ENCODE data around the gene SDK1.

The SDK1 gene

GRCh38 chr7:3301831-3302618 lies 973 bp downstream of the SDK1 start:
- peak overlapping the region; percentile 84 for H3K4me3 Mint-ChIP-seq
- H3K27me3 Mint-ChIP-seq = peaks cover 3% of the 10 kb centered on the region
- H3K27ac Mint-ChIP-seq = no peak overlapping the region
- H3K4me1 Mint-ChIP-seq (ENCODE audit: low read depth) = peaks cover 9% of the 10 kb centered on the region
- H3K36me3 Mint-ChIP-seq = no peaks in the 10 kb centered on the region
- no peaks in the 10 kb centered on the region for H3K9me3 Mint-ChIP-seq (ENCODE audit: low read depth)

- H3K4me3 Mint-ChIP-seq = peak overlapping the region; percentile 84
- no peaks in the 10 kb centered on the region for H3K36me3 Mint-ChIP-seq
- peaks cover 3% of the 10 kb centered on the region for H3K27me3 Mint-ChIP-seq
- peaks cover 9% of the 10 kb centered on the region for H3K4me1 Mint-ChIP-seq (ENCODE audit: low read depth)
- H3K27ac Mint-ChIP-seq = no peak overlapping the region
- H3K9me3 Mint-ChIP-seq (ENCODE audit: low read depth) = no peaks in the 10 kb centered on the region
Measured at GRCh38 chr7:3302681-3303320, 1.7 kb downstream of the SDK1 start.

GRCh38 chr7:3304131-3304530 lies 3.1 kb downstream of the SDK1 start:
- H3K4me3 Mint-ChIP-seq = no peak overlapping the region
- H3K27ac Mint-ChIP-seq = no peak overlapping the region
- peaks cover 9% of the 10 kb centered on the region for H3K4me1 Mint-ChIP-seq (ENCODE audit: low read depth)
- H3K9me3 Mint-ChIP-seq (ENCODE audit: low read depth) = no peaks in the 10 kb centered on the region
- H3K36me3 Mint-ChIP-seq = no peaks in the 10 kb centered on the region
- no peaks in the 10 kb centered on the region for H3K27me3 Mint-ChIP-seq

GRCh38 chr7:3307435-3307834 lies 6.4 kb downstream of the SDK1 start:
- Mint-ChIP-seq H3K27me3 (no peaks in the 10 kb centered on the region), H3K9me3 (ENCODE audit: low read depth) (no peaks in the 10 kb centered on the region), H3K36me3 (no peaks in the 10 kb centered on the region), H3K27ac (no peak overlapping the region), H3K4me1 (ENCODE audit: low read depth) (peaks cover 4% of the 10 kb centered on the region), H3K4me3 (no peak overlapping the region)

GRCh38 chr7:3309140-3309539 lies 8.1 kb downstream of the SDK1 start:
- no peaks in the 10 kb centered on the region for H3K4me1 Mint-ChIP-seq (ENCODE audit: low read depth)
- no peaks in the 10 kb centered on the region for H3K27me3 Mint-ChIP-seq
- H3K27ac Mint-ChIP-seq = no peak overlapping the region
- no peaks in the 10 kb centered on the region for H3K9me3 Mint-ChIP-seq (ENCODE audit: low read depth)
- H3K36me3 Mint-ChIP-seq = no peaks in the 10 kb centered on the region
- H3K4me3 Mint-ChIP-seq = no peak overlapping the region

- no peak overlapping the region for H3K4me3 Mint-ChIP-seq
Measured at GRCh38 chr7:3309956-3310355, 8.9 kb downstream of the SDK1 start.

GRCh38 chr7:3310884-3311283 lies 9.8 kb downstream of the SDK1 start:
- Mint-ChIP-seq H3K4me3 (no peak overlapping the region), H3K9me3 (ENCODE audit: low read depth) (no peaks in the 10 kb centered on the region), H3K36me3 (no peaks in the 10 kb centered on the region), H3K27me3 (no peaks in the 10 kb centered on the region), H3K4me1 (ENCODE audit: low read depth) (no peaks in the 10 kb centered on the region), H3K27ac (no peak overlapping the region)

More at GRCh38 chr7:3309956-3310355, 8.9 kb downstream of the SDK1 start:
- Mint-ChIP-seq H3K27me3 (no peaks in the 10 kb centered on the region), H3K9me3 (ENCODE audit: low read depth) (no peaks in the 10 kb centered on the region), H3K4me1 (ENCODE audit: low read depth) (no peaks in the 10 kb centered on the region), H3K27ac (no peak overlapping the region), H3K36me3 (no peaks in the 10 kb centered on the region)

GRCh38 chr7:3312583-3312982 lies 11.5 kb downstream of the SDK1 start:
- Mint-ChIP-seq H3K4me3 (no peak overlapping the region), H3K27ac (no peak overlapping the region), H3K36me3 (no peaks in the 10 kb centered on the region), H3K27me3 (no peaks in the 10 kb centered on the region), H3K9me3 (ENCODE audit: low read depth) (no peaks in the 10 kb centered on the region), H3K4me1 (ENCODE audit: low read depth) (no peaks in the 10 kb centered on the region)

GRCh38 chr7:3318874-3319273 lies 17.8 kb downstream of the SDK1 start:
- Mint-ChIP-seq H3K4me1 (ENCODE audit: low read depth) (peaks cover 2% of the 10 kb centered on the region), H3K27me3 (no peaks in the 10 kb centered on the region), H3K36me3 (no peaks in the 10 kb centered on the region), H3K27ac (no peak overlapping the region), H3K4me3 (no peak overlapping the region), H3K9me3 (ENCODE audit: low read depth) (no peaks in the 10 kb centered on the region)

GRCh38 chr7:3321206-3321605 lies 20.2 kb downstream of the SDK1 start:
- no peak overlapping the region for H3K4me3 Mint-ChIP-seq
- no peaks in the 10 kb centered on the region for H3K27me3 Mint-ChIP-seq
- H3K36me3 Mint-ChIP-seq = no peaks in the 10 kb centered on the region
- no peak overlapping the region for H3K27ac Mint-ChIP-seq
- H3K9me3 Mint-ChIP-seq (ENCODE audit: low read depth) = no peaks in the 10 kb centered on the region
- peaks cover 2% of the 10 kb centered on the region for H3K4me1 Mint-ChIP-seq (ENCODE audit: low read depth)

- no peak overlapping the region for H3K4me3 Mint-ChIP-seq
- H3K9me3 Mint-ChIP-seq (ENCODE audit: low read depth) = no peaks in the 10 kb centered on the region
- H3K36me3 Mint-ChIP-seq = no peaks in the 10 kb centered on the region
- H3K27ac Mint-ChIP-seq = no peak overlapping the region
- peaks cover 2% of the 10 kb centered on the region for H3K4me1 Mint-ChIP-seq (ENCODE audit: low read depth)
- no peaks in the 10 kb centered on the region for H3K27me3 Mint-ChIP-seq
Measured at GRCh38 chr7:3321745-3322144, 20.7 kb downstream of the SDK1 start.

GRCh38 chr7:3326246-3326645 lies 25.2 kb downstream of the SDK1 start:
- H3K27me3 Mint-ChIP-seq = no peaks in the 10 kb centered on the region
- no peak overlapping the region for H3K4me3 Mint-ChIP-seq
- H3K4me1 Mint-ChIP-seq (ENCODE audit: low read depth) = peaks cover 2% of the 10 kb centered on the region
- H3K9me3 Mint-ChIP-seq (ENCODE audit: low read depth) = no peaks in the 10 kb centered on the region
- no peak overlapping the region for H3K27ac Mint-ChIP-seq
- no peaks in the 10 kb centered on the region for H3K36me3 Mint-ChIP-seq

GRCh38 chr7:3327099-3327498 lies 26.0 kb downstream of the SDK1 start:
- no peak overlapping the region for H3K4me3 Mint-ChIP-seq
- no peaks in the 10 kb centered on the region for H3K36me3 Mint-ChIP-seq
- no peaks in the 10 kb centered on the region for H3K9me3 Mint-ChIP-seq (ENCODE audit: low read depth)
- H3K27me3 Mint-ChIP-seq = no peaks in the 10 kb centered on the region
- no peaks in the 10 kb centered on the region for H3K4me1 Mint-ChIP-seq (ENCODE audit: low read depth)
- H3K27ac Mint-ChIP-seq = no peak overlapping the region

GRCh38 chr7:3327655-3328054 lies 26.6 kb downstream of the SDK1 start:
- no peaks in the 10 kb centered on the region for H3K9me3 Mint-ChIP-seq (ENCODE audit: low read depth)
- H3K27ac Mint-ChIP-seq = no peak overlapping the region
- no peaks in the 10 kb centered on the region for H3K27me3 Mint-ChIP-seq
- H3K36me3 Mint-ChIP-seq = no peaks in the 10 kb centered on the region
- H3K4me3 Mint-ChIP-seq = no peak overlapping the region
- no peaks in the 10 kb centered on the region for H3K4me1 Mint-ChIP-seq (ENCODE audit: low read depth)

GRCh38 chr7:3332308-3332707 lies 31.3 kb downstream of the SDK1 start:
- Mint-ChIP-seq H3K4me1 (ENCODE audit: low read depth) (no peaks in the 10 kb centered on the region), H3K27ac (no peak overlapping the region), H3K4me3 (no peak overlapping the region), H3K9me3 (ENCODE audit: low read depth) (no peaks in the 10 kb centered on the region), H3K27me3 (peaks cover 14% of the 10 kb centered on the region), H3K36me3 (no peaks in the 10 kb centered on the region)

- Mint-ChIP-seq H3K36me3 (no peaks in the 10 kb centered on the region), H3K9me3 (ENCODE audit: low read depth) (no peaks in the 10 kb centered on the region), H3K4me1 (ENCODE audit: low read depth) (no peaks in the 10 kb centered on the region), H3K4me3 (no peak overlapping the region), H3K27me3 (peaks cover 14% of the 10 kb centered on the region), H3K27ac (no peak overlapping the region)
Measured at GRCh38 chr7:3333861-3334260, 32.8 kb downstream of the SDK1 start.

All from activated naive CD8-positive, alpha-beta T cell (primary cell).